ENCODE measurements around the gene NCMAP. TPM values are rescaled to one million over a fixed set of nuclear protein-coding genes. Genes with fewer than 3 reads are reported as not detected.
"Not testable (repeated sequence)": the region's sequence is repeated elsewhere in the genome, so short reads cannot be mapped to it uniquely, and the experiment has no call there.

NCMAP gene
- total RNA-seq, 2 donors from 2014 or later, result 0.14 TPM; not detected in 1

- no peak overlapping the region for H3K27ac ChIP-seq
- ATAC-seq (ENCODE audit: insufficient number of reproducible peaks, low FRiP score, low read depth) (no peak), DNase-seq (ENCODE audit: low spot score) (no peak)
- no peak for TF ChIP-seq CTCF (IDR thresholded peaks at IDR 0.05)
- no peaks in the 10 kb centered on the region for H3K4me1 ChIP-seq (ENCODE audit: control insufficient read depth in 1 of 2, low read depth in 2 of 2)
- no peak overlapping the region for H3K4me3 ChIP-seq
- H3K36me3 ChIP-seq, result no peaks in the 10 kb centered on the region
- no peaks in the 10 kb centered on the region for H3K9me3 ChIP-seq
- no peaks in the 10 kb centered on the region for H3K27me3 ChIP-seq (replicated peaks; ENCODE audit: insufficient read depth)
Measured at GRCh38 chr1:24526045-24526444, 29.8 kb upstream of the NCMAP start.

- Histone ChIP-seq H3K4me1 (ENCODE audit: control insufficient read depth in 1 of 2, low read depth in 2 of 2) (no peaks in the 10 kb centered on the region), H3K36me3 (no peaks in the 10 kb centered on the region), H3K27me3 (replicated peaks; ENCODE audit: insufficient read depth) (no peaks in the 10 kb centered on the region), H3K4me3 (no peak overlapping the region), H3K9me3 (no peaks in the 10 kb centered on the region), H3K27ac (no peak overlapping the region)
- DNase-seq (ENCODE audit: low spot score), result no peak
- TF ChIP-seq CTCF (IDR thresholded peaks at IDR 0.05), result no peak
- ATAC-seq (ENCODE audit: insufficient number of reproducible peaks, low FRiP score, low read depth), result no peak
Measured at GRCh38 chr1:24526940-24527542, 28.8 kb upstream of the NCMAP start.

GRCh38 chr1:24528744-24529143 is 27.1 kb upstream of the NCMAP start:
- H3K27me3 ChIP-seq (replicated peaks; ENCODE audit: insufficient read depth), result no peaks in the 10 kb centered on the region
- no peak for DNase-seq (ENCODE audit: low spot score)
- H3K4me3 ChIP-seq, result no peak overlapping the region
- no peaks in the 10 kb centered on the region for H3K4me1 ChIP-seq (ENCODE audit: control insufficient read depth in 1 of 2, low read depth in 2 of 2)
- no peaks in the 10 kb centered on the region for H3K9me3 ChIP-seq
- no peak for ATAC-seq (ENCODE audit: insufficient number of reproducible peaks, low FRiP score, low read depth)
- no peak for TF ChIP-seq CTCF (IDR thresholded peaks at IDR 0.05)
- no peaks in the 10 kb centered on the region for H3K36me3 ChIP-seq
- H3K27ac ChIP-seq, result no peak overlapping the region

DNA sequence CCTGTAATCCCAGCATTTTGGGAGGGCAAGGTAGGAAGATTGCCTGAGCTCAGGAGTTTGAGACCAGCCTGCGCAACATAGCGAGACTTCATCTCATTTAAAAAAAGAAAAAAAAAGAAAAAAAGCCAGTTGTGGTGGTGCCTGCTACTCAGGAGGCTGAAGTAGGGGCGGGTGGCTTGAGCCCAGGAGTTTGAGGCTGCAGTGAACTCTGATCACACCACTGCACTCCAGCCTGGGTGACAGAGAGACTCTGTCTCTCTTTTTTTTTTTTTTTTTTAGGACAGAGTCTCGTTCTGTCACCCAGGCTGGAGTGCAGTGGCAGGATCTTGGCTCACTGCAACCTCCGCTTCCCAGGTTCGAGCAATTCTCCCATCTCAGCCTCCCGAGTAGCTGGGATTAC is 26.6 kb upstream of the NCMAP start:
- not testable (repeated sequence) for ATAC-seq (ENCODE audit: insufficient number of reproducible peaks, low FRiP score, low read depth); H3K4me1 ChIP-seq (ENCODE audit: control insufficient read depth in 1 of 2, low read depth in 2 of 2); H3K27ac ChIP-seq; H3K9me3 ChIP-seq; DNase-seq (ENCODE audit: low spot score); H3K27me3 ChIP-seq (replicated peaks; ENCODE audit: insufficient read depth); H3K4me3 ChIP-seq; H3K36me3 ChIP-seq

DNA sequence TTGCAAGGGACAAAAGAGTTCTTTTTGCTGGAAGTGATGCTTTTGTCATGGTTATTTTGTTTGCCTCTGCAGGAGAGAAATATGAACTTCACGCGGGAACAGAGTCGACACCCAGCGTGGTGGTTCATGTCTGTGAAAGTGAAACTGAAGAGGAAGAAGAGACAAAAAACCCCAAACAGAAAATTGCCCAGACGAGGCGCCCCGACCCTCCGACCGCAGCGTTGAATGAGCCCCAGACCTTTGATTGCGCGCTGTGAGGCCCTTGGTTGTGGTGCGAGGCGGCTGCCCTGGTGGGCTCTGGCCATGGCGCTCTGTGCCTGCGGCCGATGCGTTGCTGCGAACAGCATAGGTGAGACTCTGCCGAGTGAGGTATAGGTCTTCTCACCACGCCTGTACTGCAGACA is 20.9 kb upstream of the NCMAP start:
- no peak for TF ChIP-seq CTCF (IDR thresholded peaks at IDR 0.05)
- ATAC-seq (ENCODE audit: insufficient number of reproducible peaks, low FRiP score, low read depth), result no peak
- DNase-seq (ENCODE audit: low spot score), result no peak
- peak overlapping the region; percentile 48 for H3K4me3 ChIP-seq
- no peaks in the 10 kb centered on the region for H3K9me3 ChIP-seq
- H3K4me1 ChIP-seq (ENCODE audit: control insufficient read depth in 1 of 2, low read depth in 2 of 2), result no peaks in the 10 kb centered on the region
- no peaks in the 10 kb centered on the region for H3K36me3 ChIP-seq
- H3K27ac ChIP-seq, result no peak overlapping the region
- H3K27me3 ChIP-seq (replicated peaks; ENCODE audit: insufficient read depth), result no peaks in the 10 kb centered on the region

DNA sequence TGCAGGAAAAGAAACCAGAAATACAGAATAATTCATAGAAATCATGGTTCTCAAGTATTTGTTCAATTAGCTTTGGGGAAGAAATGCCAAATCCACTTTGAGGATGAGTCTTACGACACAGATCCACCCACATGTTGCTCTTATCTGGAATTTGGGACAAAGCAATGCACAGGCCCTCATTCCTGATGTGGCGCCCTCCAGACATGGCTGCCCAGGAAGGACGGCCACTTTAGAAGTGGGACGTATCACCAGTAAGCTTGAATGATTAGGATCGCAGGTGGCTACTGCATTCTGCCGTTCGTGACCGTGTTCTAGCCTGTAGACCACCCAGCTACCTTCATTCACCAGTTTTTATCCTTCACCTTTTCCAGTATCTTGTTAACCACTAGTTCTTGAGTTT is 20.1 kb upstream of the NCMAP start:
- no peak overlapping the region for H3K4me3 ChIP-seq
- DNase-seq (ENCODE audit: low spot score) (no peak), ATAC-seq (ENCODE audit: insufficient number of reproducible peaks, low FRiP score, low read depth) (no peak)
- H3K9me3 ChIP-seq, result no peaks in the 10 kb centered on the region
- no peak overlapping the region for H3K27ac ChIP-seq
- TF ChIP-seq CTCF (IDR thresholded peaks at IDR 0.05), result no peak
- H3K4me1 ChIP-seq (ENCODE audit: control insufficient read depth in 1 of 2, low read depth in 2 of 2), result no peaks in the 10 kb centered on the region
- no peaks in the 10 kb centered on the region for H3K27me3 ChIP-seq (replicated peaks; ENCODE audit: insufficient read depth)
- no peaks in the 10 kb centered on the region for H3K36me3 ChIP-seq

All from thoracic aorta (tissue), 2 donors.